ENCODE measurements around the gene FOXN1. TPM values are rescaled to one million over a fixed set of nuclear protein-coding genes. Genes with fewer than 3 reads are reported as not detected.

The FOXN1 gene
- total and polyA plus RNA-seq, 10 of the 15 experiments (the other 5 are each of a cell fraction or from before 2014, with no cell fraction given), result not detected

GRCh38 chr17:28553000-28553505 is 46.9 kb downstream of the FOXN1 start:
- DNase-seq (ENCODE audit: low read depth, low spot score) (no peak), FAIRE-seq (no peak), ATAC-seq (no peak)
- Histone ChIP-seq H3K79me2 (ENCODE audit: control insufficient read depth, insufficient read depth, low read length) (peaks cover 42% of the 10 kb centered on the region), H3K27me3 (replicated peaks in 1 of 2; ENCODE audit: control insufficient read depth in 2 of 2, insufficient read depth in 2 of 2, low read length in 1 of 2) (no peaks in the 10 kb centered on the region), H4K20me1 (ENCODE audit: control insufficient read depth, insufficient read depth) (no peaks in the 10 kb centered on the region), H3K9me3 (replicated peaks; ENCODE audit: control insufficient read depth, insufficient read depth, low read length) (no peaks in the 10 kb centered on the region), H3K4me1 (ENCODE audit: control insufficient read depth, insufficient read depth, low read length) (peaks cover 27% of the 10 kb centered on the region), H3K4me2 (ENCODE audit: control insufficient read depth, insufficient read depth) (no peak overlapping the region), H3K4me3 (no peak overlapping the region), H3K36me3 (ENCODE audit: control insufficient read depth in 2 of 2, insufficient read depth in 2 of 2, low read length in 1 of 2) (peaks cover 22 to 31% of the 10 kb centered on the region in 2 experiments; a peak in 3 of 4 replicates), H2AFZ (ENCODE audit: control insufficient read depth, low read depth, low read length) (no peak overlapping the region), H3K27ac (ENCODE audit: control insufficient read depth, insufficient read depth) (no peak overlapping the region), H3K9ac (ENCODE audit: control insufficient read depth, insufficient read depth, low read length) (no peak overlapping the region)
- POLR2A ChIA-PET, result interaction anchor here (0.6 to 9.1 kb wide), 9 partner anchors 15 to 236 kb away, joined by 3 to 148 read pairs (median 5); partner anchors contain the start of genes ALDOC, PIGS and RPL23A
- intact Hi-C loops (cut with micrococcal nuclease; ENCODE audit: unreplicated experiment), result loop anchor here (10.0 kb wide), 1 partner anchor 162 kb away; the partner anchor contains the start of genes PROCA1, RAB34 and RPL23A
- WGBS (ENCODE audit: insufficient coverage, insufficient replicate concordance, low lambda C conversion rate, missing lambda C conversion rate), result 96% methylated on average over 5 of the region's 5 CpGs
- CTCF ChIA-PET, result interaction anchor here (0.6 to 13.9 kb wide), 7 partner anchors 13 to 615 kb away, joined by 3 to 316 read pairs (median 3); no protein-coding TSS in a partner anchor
- RAD21 ChIA-PET (ENCODE audit: unreplicated experiment), result interaction anchor here (0.6 to 8.3 kb wide), 5 partner anchors 16 to 1220 kb away, joined by 3 to 102 read pairs (median 3); partner anchors contain the start of gene PIGS
- SMC1A ChIA-PET (ENCODE audit: uncharacterized antibody, unreplicated experiment), result interaction anchor here (0.6 to 4.7 kb wide), 3 partner anchors 9 to 45 kb away, joined by 3 to 25 read pairs (median 3); partner anchors contain the start of gene SPAG5
- in situ Hi-C loops (cut with MboI), result loop anchor here (25.0 kb wide), 1 partner anchor 1066 kb away; no protein-coding TSS in a partner anchor
- no TSS peak for BruUV-seq (replicated peaks)
- TF ChIP-seq SMC3 (IDR thresholded peaks at IDR 0.05; ENCODE audit: borderline replicate concordance, low read length) (no peak), NKRF (conservative IDR thresholded peaks at IDR 0.05) (no peak), POLR2AphosphoS2 (IDR thresholded peaks at IDR 0.05; ENCODE audit: low read depth, low read length) (no peak), ZNF687 (IDR thresholded peaks at IDR 0.05) (no peak), POLR2A (IDR thresholded peaks at IDR 0.05; ENCODE audit: low read depth, low read length) (no peak), POLR2AphosphoS5 (IDR thresholded peaks at IDR 0.05; ENCODE audit: low read length) (no peak), REST (IDR thresholded peaks at IDR 0.05; ENCODE audit: low read depth, low read length) (no peak), ZZZ3 (IDR thresholded peaks at IDR 0.05; ENCODE audit: control insufficient read depth, insufficient read length, low read depth) (no peak), MYB (IDR thresholded peaks at IDR 0.05; ENCODE audit: borderline replicate concordance, low read depth, low read length) (no peak), NFYB (IDR thresholded peaks at IDR 0.05; ENCODE audit: insufficient read depth, low read depth, low read length) (no peak), TCF3 (IDR thresholded peaks at IDR 0.05; ENCODE audit: borderline replicate concordance, insufficient read depth, low read depth, low read length) (no peak), ATF3 (IDR thresholded peaks at IDR 0.05; ENCODE audit: borderline replicate concordance, extremely low read depth, low read depth, low read length) (no peak), CBFB (IDR thresholded peaks at IDR 0.05; ENCODE audit: low read depth) (no peak)

Data from GM12878 (cell line).